ENCODE results near the gene RUNDC3A.

DNA sequence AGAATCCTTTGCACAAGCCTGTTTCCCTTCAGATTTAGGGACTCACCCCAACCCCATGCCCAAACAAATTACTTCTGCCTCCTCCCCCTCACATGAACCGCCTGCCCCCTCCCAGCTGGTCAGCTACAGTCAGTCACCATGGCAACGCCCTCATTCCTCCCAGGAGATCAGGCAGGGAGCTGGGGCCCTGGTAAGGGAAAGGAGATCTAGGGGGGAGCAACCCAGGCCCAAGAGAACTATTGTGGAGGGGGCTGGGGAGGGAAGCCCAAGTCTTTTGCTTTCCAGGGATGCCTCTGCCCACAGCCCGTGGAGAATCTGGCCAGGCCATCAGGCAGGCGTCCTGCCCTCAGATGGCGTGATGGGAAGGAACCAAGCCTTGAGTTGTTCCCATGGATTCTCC lies 52.4 kb downstream of the RUNDC3A start:
- TF ChIP-seq YY1 (IDR thresholded peaks at IDR 0.05; ENCODE audit: insufficient read depth, insufficient read length) (no peak), ZNF274 (IDR thresholded peaks at IDR 0.05; ENCODE audit: low read depth, low read length) (no peak)
